ENCODE results near the gene PARVB. TPM values are rescaled to one million over a fixed set of nuclear protein-coding genes. Genes with fewer than 3 reads are reported as not detected.

PARVB gene
- total RNA-seq, 1 donor from 2014 or later, result 122 TPM

GRCh38 chr22:44092636-44093220, 68.6 kb downstream of the PARVB start:
- H3K36me3 Mint-ChIP-seq (ENCODE audit: low read depth), result peaks cover 23% of the 10 kb centered on the region
- intact Hi-C loops (cut with micrococcal nuclease), result no loop called here
- no peak overlapping the region for H3K27ac Mint-ChIP-seq
- no peak overlapping the region for H3K4me3 Mint-ChIP-seq (ENCODE audit: low read depth)
- H3K27me3 Mint-ChIP-seq (ENCODE audit: low read depth), result no peaks in the 10 kb centered on the region
- H3K4me1 Mint-ChIP-seq (ENCODE audit: low read depth), result peaks cover 10% of the 10 kb centered on the region
- H3K9me3 Mint-ChIP-seq, result no peaks in the 10 kb centered on the region
- no peak for DNase-seq (ENCODE audit: low spot score)

DNA sequence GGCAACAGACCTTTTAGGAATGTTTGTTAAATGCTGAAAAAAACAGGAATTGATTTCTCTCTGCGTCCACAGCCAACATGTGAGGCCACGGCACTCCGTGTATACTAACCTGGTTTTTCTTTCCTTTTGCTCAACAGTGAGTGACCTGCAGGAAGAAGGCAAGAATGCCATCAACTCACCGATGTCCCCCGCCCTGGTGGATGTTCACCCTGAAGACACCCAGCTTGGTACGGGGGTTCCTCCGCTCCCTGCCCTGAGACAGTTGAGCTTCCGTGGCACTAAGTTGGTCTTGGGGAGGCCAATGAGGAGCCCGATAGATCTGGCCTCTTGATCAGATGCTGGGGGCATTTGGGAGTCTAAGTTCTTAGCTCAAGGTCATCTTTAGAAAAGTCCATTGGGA, 69.7 kb downstream of the PARVB start:
- Mint-ChIP-seq H3K27ac (no peak overlapping the region), H3K9me3 (no peaks in the 10 kb centered on the region), H3K27me3 (ENCODE audit: low read depth) (no peaks in the 10 kb centered on the region), H3K4me3 (ENCODE audit: low read depth) (no peak overlapping the region), H3K36me3 (ENCODE audit: low read depth) (peaks cover 21% of the 10 kb centered on the region), H3K4me1 (ENCODE audit: low read depth) (peaks cover 10% of the 10 kb centered on the region)
- DNase-seq (ENCODE audit: low spot score), result no peak
- intact Hi-C loops (cut with micrococcal nuclease), result no loop called here

DNA sequence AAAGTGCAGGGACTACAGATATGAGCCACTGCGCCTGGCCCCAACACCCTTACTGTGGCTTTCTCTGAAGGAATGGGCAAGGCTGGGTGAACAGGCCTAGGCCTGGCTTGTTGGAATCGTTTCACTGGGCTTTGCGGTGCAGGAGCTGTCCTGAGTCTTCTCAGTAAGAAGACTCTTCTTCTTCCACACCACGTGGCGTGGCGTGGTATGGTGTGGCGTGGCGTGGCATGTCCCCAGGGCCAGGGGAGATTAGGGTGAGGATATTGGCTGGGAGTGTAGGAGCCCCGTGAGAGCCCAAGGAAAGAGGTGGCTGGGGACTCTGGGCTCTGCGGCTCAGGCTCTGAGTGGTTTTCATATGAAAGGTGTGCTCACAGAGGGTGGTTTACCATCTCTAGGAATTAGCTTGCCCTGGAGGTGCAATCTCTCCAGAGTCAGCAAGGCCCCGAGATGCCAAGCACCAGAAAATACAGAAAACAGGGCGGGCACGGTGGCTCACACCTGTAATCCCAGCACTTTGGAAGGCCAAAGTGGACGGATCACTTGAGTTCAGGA, 70.7 kb downstream of the PARVB start:
- DNase-seq (ENCODE audit: low spot score), result no peak
- Mint-ChIP-seq H3K36me3 (ENCODE audit: low read depth) (peaks cover 18% of the 10 kb centered on the region), H3K9me3 (no peaks in the 10 kb centered on the region), H3K4me3 (ENCODE audit: low read depth) (no peak overlapping the region), H3K27me3 (ENCODE audit: low read depth) (no peaks in the 10 kb centered on the region), H3K4me1 (ENCODE audit: low read depth) (peaks cover 10% of the 10 kb centered on the region), H3K27ac (no peak overlapping the region)
- intact Hi-C loops (cut with micrococcal nuclease), result no loop called here

- H3K36me3 Mint-ChIP-seq (ENCODE audit: low read depth), result peaks cover 21% of the 10 kb centered on the region
- no peak overlapping the region for H3K27ac Mint-ChIP-seq
- no peaks in the 10 kb centered on the region for H3K27me3 Mint-ChIP-seq (ENCODE audit: low read depth)
- no peaks in the 10 kb centered on the region for H3K4me1 Mint-ChIP-seq (ENCODE audit: low read depth)
- DNase-seq (ENCODE audit: low spot score), result no peak
- intact Hi-C loops (cut with micrococcal nuclease), result no loop called here
- no peak overlapping the region for H3K4me3 Mint-ChIP-seq (ENCODE audit: low read depth)
- no peaks in the 10 kb centered on the region for H3K9me3 Mint-ChIP-seq
Measured at GRCh38 chr22:44096736-44097135, 72.6 kb downstream of the PARVB start.

- intact Hi-C loops (cut with micrococcal nuclease), result no loop called here
- Mint-ChIP-seq H3K4me1 (ENCODE audit: low read depth) (no peaks in the 10 kb centered on the region), H3K9me3 (no peaks in the 10 kb centered on the region), H3K27me3 (ENCODE audit: low read depth) (no peaks in the 10 kb centered on the region), H3K36me3 (ENCODE audit: low read depth) (peaks cover 27% of the 10 kb centered on the region), H3K4me3 (ENCODE audit: low read depth) (no peak overlapping the region), H3K27ac (no peak overlapping the region)
- DNase-seq (ENCODE audit: low spot score), result no peak
Measured at GRCh38 chr22:44097263-44098020, 73.3 kb downstream of the PARVB start.

DNA sequence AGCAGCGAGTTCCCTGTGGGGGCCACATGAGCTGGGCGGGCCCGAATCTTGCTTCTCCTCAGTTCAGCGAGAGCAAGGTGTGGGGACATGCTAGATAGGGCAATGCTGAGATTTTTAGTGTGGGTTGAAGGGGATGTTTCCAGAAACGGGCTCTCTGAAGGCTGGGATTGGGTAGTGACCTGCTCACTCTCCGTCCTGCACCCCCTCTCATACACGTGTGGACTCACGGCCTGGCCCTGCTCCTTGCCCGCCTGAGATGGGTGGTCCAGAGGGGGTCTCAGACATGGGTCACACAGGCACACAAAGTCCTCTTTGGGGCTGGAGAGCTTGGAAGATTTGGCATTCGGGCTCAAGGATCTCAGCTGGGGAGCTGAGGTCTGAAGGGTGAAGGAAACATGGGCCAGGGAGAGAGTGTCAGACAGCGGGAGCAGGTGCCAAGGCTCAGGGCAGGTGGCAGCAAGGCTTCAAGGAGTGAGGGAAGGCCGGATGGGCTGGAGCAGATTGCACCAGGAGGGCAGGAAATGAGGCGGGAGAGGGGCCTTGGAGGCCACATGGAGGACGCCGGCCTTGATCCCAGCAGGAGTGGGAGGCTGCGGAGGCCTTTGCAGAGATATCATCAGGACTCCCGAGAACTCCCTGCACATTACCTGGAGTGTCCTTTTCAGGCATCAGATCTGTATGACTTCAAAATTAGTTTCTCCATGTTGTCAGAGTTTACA, 74.1 kb downstream of the PARVB start:
- H3K36me3 Mint-ChIP-seq (ENCODE audit: low read depth), result peaks cover 32% of the 10 kb centered on the region
- no peak for DNase-seq (ENCODE audit: low spot score)
- intact Hi-C loops (cut with micrococcal nuclease), result no loop called here
- no peaks in the 10 kb centered on the region for H3K4me1 Mint-ChIP-seq (ENCODE audit: low read depth)
- H3K27ac Mint-ChIP-seq, result no peak overlapping the region
- no peak overlapping the region for H3K4me3 Mint-ChIP-seq (ENCODE audit: low read depth)
- H3K9me3 Mint-ChIP-seq, result no peaks in the 10 kb centered on the region
- H3K27me3 Mint-ChIP-seq (ENCODE audit: low read depth), result no peaks in the 10 kb centered on the region

DNA sequence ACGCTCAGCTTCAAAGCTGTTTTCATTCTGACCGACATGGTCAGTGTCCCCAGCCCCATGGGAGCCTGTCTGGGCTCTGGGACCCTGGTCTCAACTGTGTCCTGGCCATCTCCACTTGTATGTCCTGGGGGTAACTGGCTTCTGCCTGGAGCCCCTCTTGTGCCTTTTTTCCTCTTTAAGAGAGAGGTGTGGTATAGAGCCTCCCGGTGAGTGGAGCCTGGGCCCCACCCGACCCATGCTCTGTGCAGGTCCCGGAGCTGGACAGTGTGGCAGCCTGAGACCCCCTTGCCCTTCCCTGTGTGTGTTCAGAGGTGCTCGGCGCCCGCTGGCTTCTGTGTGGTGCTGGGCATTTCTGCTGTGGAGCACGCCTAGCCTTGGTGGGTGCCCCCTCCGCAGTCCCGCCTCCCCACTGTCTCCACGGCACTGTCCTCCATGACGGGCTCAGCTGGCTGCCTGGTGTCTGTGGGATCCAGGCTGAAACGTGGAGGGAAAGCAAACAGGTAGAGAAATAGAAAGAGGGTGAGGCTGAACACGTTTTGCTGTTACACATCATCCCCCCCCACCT, 74.9 kb downstream of the PARVB start:
- H3K36me3 Mint-ChIP-seq (ENCODE audit: low read depth), result peaks cover 25% of the 10 kb centered on the region
- no peak overlapping the region for H3K27ac Mint-ChIP-seq
- intact Hi-C loops (cut with micrococcal nuclease), result no loop called here
- no peaks in the 10 kb centered on the region for H3K27me3 Mint-ChIP-seq (ENCODE audit: low read depth)
- H3K9me3 Mint-ChIP-seq, result no peaks in the 10 kb centered on the region
- DNase-seq (ENCODE audit: low spot score), result no peak
- no peaks in the 10 kb centered on the region for H3K4me1 Mint-ChIP-seq (ENCODE audit: low read depth)
- no peak overlapping the region for H3K4me3 Mint-ChIP-seq (ENCODE audit: low read depth)

GRCh38 chr22:44099696-44100095, 75.6 kb downstream of the PARVB start:
- no peak for DNase-seq (ENCODE audit: low spot score)
- H3K27ac Mint-ChIP-seq, result no peak overlapping the region
- intact Hi-C loops (cut with micrococcal nuclease), result no loop called here
- H3K4me1 Mint-ChIP-seq (ENCODE audit: low read depth), result no peaks in the 10 kb centered on the region
- no peaks in the 10 kb centered on the region for H3K27me3 Mint-ChIP-seq (ENCODE audit: low read depth)
- no peak overlapping the region for H3K4me3 Mint-ChIP-seq (ENCODE audit: low read depth)
- H3K9me3 Mint-ChIP-seq, result no peaks in the 10 kb centered on the region
- H3K36me3 Mint-ChIP-seq (ENCODE audit: low read depth), result peaks cover 29% of the 10 kb centered on the region

DNA sequence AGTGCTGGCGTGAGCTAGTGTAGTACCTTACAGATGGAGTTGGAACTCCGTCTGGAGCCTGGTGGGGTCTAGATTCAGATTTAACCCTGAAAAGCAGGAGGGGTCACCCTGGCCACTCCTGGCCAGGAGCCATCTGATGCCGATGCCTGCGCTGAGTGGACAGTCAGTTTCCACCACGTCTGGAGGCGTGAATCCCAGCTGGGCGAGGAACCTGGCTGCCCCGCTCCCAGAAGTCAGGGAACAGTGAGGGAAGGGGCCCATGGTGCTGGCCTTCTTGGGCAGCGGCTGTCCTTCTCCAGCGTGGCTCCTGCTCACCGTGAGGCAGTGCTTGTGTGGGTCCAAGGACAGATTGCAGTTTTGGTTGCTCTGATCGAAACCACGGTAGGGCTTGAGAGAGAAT, 76.3 kb downstream of the PARVB start:
- intact Hi-C loops (cut with micrococcal nuclease), result no loop called here
- Mint-ChIP-seq H3K36me3 (ENCODE audit: low read depth) (peaks cover 29% of the 10 kb centered on the region), H3K9me3 (no peaks in the 10 kb centered on the region), H3K27ac (no peak overlapping the region), H3K4me3 (ENCODE audit: low read depth) (no peak overlapping the region), H3K4me1 (ENCODE audit: low read depth) (peaks cover 2% of the 10 kb centered on the region), H3K27me3 (ENCODE audit: low read depth) (no peaks in the 10 kb centered on the region)
- DNase-seq (ENCODE audit: low spot score), result no peak

DNA sequence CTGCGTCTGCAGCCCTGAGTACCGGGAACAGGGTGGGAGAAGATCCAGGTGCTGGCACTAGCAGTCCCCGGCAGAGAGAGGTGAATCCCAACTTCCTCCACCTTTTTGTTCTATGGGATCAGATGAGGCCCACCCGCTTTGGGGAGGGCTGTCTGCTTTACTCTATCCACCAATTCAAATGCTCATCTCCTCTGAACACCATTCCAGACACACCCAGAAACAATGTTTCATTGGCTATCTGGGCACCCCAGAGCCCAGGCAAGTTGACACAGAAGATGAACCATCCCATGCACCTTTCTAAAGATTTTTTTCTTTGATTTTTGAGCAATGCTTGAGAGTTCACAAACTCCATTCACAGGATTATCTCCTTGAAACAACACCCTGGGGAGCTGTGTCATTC, 78.0 kb downstream of the PARVB start:
- Mint-ChIP-seq H3K4me1 (ENCODE audit: low read depth) (peaks cover 7% of the 10 kb centered on the region), H3K27ac (no peak overlapping the region), H3K9me3 (no peaks in the 10 kb centered on the region), H3K4me3 (ENCODE audit: low read depth) (no peak overlapping the region), H3K27me3 (ENCODE audit: low read depth) (no peaks in the 10 kb centered on the region), H3K36me3 (ENCODE audit: low read depth) (peaks cover 28% of the 10 kb centered on the region)
- intact Hi-C loops (cut with micrococcal nuclease), result no loop called here
- DNase-seq (ENCODE audit: low spot score), result no peak

- peaks cover 7% of the 10 kb centered on the region for H3K4me1 Mint-ChIP-seq (ENCODE audit: low read depth)
- H3K4me3 Mint-ChIP-seq (ENCODE audit: low read depth), result no peak overlapping the region
- DNase-seq (ENCODE audit: low spot score), result no peak
- intact Hi-C loops (cut with micrococcal nuclease), result no loop called here
- H3K27ac Mint-ChIP-seq, result no peak overlapping the region
- H3K9me3 Mint-ChIP-seq, result no peaks in the 10 kb centered on the region
- no peaks in the 10 kb centered on the region for H3K27me3 Mint-ChIP-seq (ENCODE audit: low read depth)
- peaks cover 28% of the 10 kb centered on the region for H3K36me3 Mint-ChIP-seq (ENCODE audit: low read depth)
Measured at GRCh38 chr22:44102856-44103255, 78.8 kb downstream of the PARVB start.

DNA sequence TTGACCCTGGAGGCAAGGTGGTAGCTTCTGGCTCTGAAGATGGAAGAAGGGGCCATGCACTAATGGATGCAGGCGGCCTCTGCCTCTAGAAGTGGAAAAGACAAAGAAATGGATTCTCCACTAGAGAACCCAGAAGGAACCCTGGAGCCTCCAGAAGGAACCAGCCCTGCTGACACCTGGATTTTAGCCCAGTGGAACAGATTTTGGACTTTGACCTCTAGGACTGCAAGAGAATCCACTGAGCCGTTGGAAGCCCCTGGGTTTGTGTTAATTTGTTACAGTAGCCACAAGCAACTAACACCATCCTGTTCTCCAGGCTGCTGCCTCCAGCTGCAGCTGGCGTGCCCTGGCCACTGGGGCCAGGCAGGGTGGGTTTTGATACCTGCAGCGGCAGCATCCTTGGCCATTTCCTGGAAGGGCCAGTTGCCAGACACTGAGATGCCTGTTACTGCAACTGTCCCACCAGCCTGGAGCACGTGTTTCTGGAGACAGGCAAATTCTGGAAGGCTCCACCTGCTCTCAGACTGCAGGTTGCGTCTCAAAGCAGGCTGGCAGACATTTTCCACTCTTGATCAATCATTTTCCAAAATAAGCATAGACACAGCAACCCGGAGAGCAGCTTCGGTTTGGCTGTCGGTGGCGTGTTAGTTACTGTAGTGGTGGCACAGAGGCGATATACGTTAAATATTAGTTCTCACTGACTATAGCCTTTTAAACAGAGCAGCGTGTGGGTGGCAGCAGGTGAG, 79.8 kb downstream of the PARVB start:
- H3K4me3 Mint-ChIP-seq (ENCODE audit: low read depth), result no peak overlapping the region
- no peak for DNase-seq (ENCODE audit: low spot score)
- H3K4me1 Mint-ChIP-seq (ENCODE audit: low read depth), result peaks cover 7% of the 10 kb centered on the region
- intact Hi-C loops (cut with micrococcal nuclease), result no loop called here
- no peaks in the 10 kb centered on the region for H3K9me3 Mint-ChIP-seq
- H3K27me3 Mint-ChIP-seq (ENCODE audit: low read depth), result no peaks in the 10 kb centered on the region
- H3K27ac Mint-ChIP-seq, result no peak overlapping the region
- H3K36me3 Mint-ChIP-seq (ENCODE audit: low read depth), result peaks cover 28% of the 10 kb centered on the region

Measured in activated T-helper 2 cell treated with anti-CD3 and anti-CD28 coated beads, Interferon-gamma antibody, Interleukin-2, Interleukin-4, amounts not matched to agents 10 μg/mL and 5 μg/mL and 100 μg/mL, durations not matched to agents 14 hours and 24 hours and 36 hours (primary cell).